Measurements from ENCODE around the gene SH3BP4.
A peak's percentile ranks its signal among the peaks of the same experiment; 100 is the strongest.

The SH3BP4 gene

GRCh38 chr2:234951664-234952269 lies at the start of gene SH3BP4:
Gene SH3BP4 (plus strand): TSS chr2:234952017. CDS start chr2:235035003, 82,986 bp downstream.
- peak in 44 of 51 donors; percentile 44 to 92 (median 80) for DNase-seq

GRCh38 chr2:234904785-234905184 lies 47.0 kb upstream of the SH3BP4 start:
- no peak for DNase-seq

DNA sequence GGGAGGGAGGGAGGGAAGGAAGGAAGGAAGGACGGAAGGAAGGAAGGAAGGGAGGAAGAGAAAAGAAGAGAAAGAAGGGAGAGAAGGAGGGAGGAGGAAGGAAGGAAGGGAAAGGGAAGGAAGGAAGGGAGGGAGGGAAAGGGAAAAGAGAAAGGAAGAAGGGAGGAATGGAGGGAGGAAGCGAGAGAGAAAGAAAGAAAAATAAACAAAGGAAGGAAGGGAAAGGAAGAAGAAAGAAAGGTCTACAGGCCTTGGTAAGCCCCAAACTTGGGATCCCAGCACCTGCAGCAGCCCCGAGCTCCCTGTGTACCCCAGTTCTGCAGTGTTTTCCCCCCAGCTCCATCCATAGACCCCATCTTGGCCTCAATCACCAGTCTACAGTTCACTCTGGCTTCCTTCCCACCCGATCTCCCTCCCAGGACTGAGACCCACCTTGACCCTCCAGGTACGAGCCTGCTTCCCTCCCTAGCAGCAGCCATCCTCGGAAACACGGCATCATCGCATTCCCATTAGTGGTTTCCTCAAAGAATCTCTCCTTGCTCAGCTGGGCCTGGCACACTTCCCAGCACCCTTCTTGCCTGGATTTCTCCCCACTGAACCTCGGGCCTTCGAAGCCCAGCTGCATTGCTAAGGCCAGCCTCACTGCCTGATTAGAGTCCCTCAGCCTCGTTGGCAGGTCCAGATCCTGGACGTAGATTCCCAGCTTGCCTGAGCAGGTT lies 46.1 kb upstream of the SH3BP4 start:
- no peak for DNase-seq

GRCh38 chr2:234910186-234910679 lies 41.6 kb upstream of the SH3BP4 start:
- no peak for DNase-seq

DNA sequence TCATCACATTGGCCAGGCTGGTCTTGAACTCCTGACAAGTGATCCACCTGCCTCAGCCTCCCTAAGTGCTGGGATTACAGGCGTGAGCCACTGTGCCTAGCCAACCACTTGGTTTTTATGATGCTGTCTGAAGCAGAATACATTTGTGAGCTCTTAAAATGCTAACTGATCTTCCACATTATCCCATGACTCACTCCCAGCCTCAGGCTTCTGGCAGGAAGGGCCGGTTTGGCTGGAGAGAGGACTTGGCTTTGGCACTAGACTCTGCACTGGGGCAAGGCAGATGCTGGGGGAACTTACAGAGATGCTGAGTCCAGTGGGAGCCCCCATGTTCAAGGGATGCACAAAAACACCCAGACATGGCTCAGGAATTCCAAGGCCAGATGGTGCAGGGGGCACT lies 40.5 kb upstream of the SH3BP4 start:
- peak in 3 of 51 donors; percentile 16 to 17 (median 16) for DNase-seq

- DNase-seq, result no peak
Observed at GRCh38 chr2:234912437-234912836, 39.4 kb upstream of the SH3BP4 start.

DNA sequence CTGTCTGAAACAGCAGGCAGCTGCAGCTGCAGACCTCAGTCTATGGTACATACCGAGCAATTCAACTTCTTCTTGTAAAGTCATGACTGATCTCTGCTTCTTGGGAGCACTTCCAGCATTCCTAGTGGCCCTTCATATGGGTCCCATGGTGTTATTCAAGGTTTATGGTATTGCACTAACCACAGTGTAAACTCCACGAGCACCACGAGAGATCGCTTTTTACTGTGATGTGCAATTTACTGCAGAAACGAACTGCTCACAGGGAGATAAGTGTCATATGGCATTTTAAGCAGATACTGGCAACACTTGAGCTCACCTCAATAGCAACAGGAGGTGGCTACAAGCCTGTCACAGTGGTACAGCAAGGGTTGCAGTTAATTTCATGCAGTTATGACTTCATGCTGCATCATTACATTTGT lies 38.6 kb upstream of the SH3BP4 start:
- DNase-seq, result peak in 2 of 51 donors; percentile 13 to 38

DNA sequence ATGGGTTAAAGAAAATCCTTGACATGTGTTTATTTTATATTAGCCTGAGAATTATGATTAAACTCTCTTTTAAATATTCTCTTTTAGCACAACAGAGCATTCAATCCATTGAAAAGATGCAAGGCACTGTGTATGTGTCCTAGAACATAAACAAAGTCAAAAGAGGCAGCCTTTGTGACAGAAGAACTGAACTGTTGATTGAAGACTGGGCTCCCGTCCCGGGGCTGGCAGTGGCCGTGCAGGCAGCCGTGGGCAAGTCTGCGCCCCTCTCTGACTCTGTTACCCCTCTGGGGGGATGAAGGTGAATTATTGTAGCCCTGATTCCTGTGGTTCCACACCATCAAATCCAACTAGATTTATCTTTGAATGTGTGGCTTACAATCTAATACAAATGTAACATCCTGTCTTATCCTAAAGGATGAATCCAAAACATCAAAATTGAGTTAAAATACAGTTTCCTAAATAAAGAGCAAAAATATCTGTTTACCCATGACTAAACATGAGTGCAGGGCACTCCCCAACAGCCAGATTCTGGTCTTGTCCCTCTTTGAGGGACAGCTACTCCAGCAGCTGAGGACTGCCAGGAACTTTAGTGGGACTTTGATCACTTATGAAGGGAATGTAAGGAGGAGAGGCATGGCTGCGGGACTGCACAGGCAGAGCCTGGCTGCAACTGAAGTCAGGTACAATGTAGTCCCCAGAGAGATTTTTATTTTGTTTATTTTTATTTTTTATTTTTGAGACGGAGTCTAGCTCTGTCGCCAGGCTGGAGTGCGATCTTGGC lies 37.3 kb upstream of the SH3BP4 start:
- DNase-seq, result peak in 32 of 51 donors; percentile 10 to 85 (median 40)

DNA sequence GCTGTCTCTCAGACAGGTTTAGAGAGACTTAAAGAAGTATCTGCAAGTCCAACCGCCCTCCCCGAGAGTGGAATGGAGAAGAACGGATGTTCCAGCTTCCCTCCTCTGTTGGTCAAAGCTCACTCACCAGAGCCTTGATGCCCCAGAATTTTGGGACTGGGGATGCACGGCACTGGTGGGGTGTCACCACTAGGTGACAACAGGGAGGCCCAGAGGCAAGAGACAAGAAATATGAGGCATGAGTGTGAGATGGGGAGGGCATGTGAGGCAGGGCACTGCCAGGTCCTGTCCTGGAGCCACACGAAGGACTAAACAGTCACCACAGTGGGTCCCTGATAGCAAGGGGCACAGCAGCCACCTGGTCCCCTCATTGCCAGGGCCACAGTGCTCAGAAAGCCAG lies 35.1 kb upstream of the SH3BP4 start:
- no peak for DNase-seq

- DNase-seq, result peak in 2 of 51 donors; percentile 14 to 54
Observed at GRCh38 chr2:234917211-234917975, 34.4 kb upstream of the SH3BP4 start.

DNA sequence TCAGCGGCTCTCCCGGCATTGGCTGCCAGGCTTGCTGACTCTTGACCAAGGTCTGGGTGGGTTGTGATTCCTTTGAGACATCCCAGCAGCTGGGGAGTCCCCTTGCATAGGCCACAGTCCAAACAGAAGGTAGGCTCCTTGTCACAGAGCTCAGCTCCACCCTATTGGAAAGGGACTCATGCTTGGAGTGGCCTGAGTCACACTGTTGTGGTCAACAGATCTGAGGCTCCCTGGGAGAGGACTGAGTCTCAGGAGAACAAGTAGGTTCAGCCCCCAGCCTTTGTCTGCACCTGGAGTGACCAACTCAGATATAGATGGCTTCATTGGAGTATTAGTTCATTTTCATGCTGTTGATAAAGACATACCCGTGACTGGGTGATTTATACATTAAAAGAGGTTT lies 32.1 kb upstream of the SH3BP4 start:
- no peak for DNase-seq

DNA sequence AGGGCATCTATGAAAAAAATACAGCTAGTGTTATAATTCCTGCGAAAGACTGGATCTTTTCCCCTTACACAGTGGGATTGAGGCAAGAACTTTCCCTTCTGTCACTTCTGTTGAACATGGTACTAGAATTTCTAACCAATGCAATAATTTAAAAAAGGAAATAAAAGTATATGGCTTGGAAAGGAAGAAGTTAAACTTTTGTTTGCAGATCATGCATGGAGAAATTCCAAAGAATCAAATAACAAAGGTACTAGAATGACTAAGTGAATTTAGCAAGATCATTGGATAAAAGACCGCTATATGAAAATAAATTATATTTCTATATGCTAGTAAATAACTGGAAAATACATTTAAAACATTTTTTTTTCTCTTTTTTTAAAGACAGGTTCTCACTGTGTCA lies 31.0 kb upstream of the SH3BP4 start:
- DNase-seq, result no peak

- DNase-seq, result no peak
Observed at GRCh38 chr2:234929002-234929401, 22.8 kb upstream of the SH3BP4 start.

- DNase-seq, result no peak
Observed at GRCh38 chr2:234930397-234930796, 21.4 kb upstream of the SH3BP4 start.

DNA sequence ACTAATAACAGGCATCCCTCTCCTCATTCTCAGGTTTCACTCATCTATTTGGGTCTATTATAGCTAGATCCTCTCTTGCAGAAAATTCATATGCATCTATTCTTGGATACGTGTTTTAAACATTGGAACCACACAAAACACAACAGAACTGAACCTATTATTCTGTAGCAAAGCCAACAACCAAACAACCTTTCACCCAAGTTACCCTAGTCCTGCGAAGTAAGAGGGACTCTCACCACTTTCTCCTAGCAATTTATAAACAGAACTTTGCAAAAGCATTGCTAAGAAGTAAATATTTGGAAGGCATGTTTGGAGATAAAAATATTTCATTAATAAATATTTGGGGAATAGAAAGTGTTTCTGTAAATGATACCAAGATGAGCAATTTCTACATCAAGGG lies 20.4 kb upstream of the SH3BP4 start:
- no peak for DNase-seq

- no peak for DNase-seq
Observed at GRCh38 chr2:234932591-234933168, 19.1 kb upstream of the SH3BP4 start.

- no peak for DNase-seq
Observed at GRCh38 chr2:234935311-234935710, 16.5 kb upstream of the SH3BP4 start.

DNA sequence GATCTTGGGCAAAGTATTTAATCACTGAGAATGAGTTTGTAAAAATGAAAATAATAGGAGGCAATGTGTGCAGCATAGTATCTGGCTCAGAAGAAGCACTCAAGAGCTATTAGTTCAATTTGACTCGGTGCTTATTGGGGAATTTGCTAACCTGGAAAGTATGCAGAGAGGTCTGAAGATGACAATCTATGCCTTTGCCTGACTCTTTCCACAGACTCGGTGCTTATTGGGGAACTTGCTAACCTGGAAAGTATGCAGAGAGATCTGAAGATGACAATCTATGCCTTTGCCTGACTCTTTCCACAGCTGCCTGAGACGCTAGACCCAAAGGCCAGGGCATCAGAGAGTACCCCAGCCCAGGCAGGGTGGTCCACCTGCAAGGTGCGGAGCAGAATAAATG lies 12.2 kb upstream of the SH3BP4 start:
- no peak for DNase-seq

DNA sequence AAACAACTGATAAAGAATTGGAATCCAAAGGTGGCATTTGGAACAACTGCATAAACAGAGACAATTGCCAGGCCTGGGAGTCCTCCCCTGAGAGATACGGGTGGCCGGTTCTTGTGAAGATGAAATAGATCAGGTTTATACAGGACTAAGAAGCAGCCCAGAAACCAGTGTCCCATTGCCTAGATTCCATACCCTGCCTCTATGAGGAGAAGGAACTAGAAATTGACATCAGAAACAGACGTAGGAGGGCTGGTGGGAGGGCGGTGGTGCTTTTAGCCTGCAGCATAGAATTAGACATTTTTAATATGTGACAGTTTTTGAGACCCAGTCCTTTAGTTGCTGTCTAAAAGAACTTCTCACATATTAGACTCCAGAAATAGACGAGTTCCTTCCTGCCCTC lies 11.8 kb upstream of the SH3BP4 start:
- no peak for DNase-seq

DNA sequence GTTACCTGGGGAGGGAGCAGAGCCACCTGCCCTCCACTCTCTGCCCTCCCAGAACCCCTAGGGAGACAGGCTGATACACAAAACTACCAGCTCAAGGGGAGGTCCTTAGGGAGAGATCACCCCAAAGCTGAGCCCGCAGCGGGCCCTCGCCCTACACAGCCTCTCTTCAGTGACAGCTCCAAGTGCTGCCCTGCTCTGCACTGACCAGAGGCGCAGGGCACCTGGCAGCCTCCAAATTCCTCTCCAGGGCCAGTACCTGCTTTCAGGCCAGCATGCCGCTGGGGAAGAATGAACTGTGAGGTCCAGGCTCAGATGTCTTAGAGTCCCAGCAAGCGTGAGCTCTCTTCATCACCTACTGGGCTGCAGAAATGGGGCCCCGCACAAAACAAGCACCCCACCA lies 11.3 kb upstream of the SH3BP4 start:
- DNase-seq, result no peak

- no peak for DNase-seq
Observed at GRCh38 chr2:234945339-234945873, 6.4 kb upstream of the SH3BP4 start.
